HepG2 (cell line): ENCODE results near the gene PRKG1. TPM values are rescaled to one million over a fixed set of nuclear protein-coding genes. Genes with fewer than 3 reads are reported as not detected.

Experiments
- BORCS8-MEF2B ChIP-seq: sonication (generic); formaldehyde crosslinking; IDR thresholded peaks from 2 replicates; pipeline ENCODE4 v1.8.0; 2022; ENCODE audit warnings: mild to moderate bottlenecking, missing genetic modification reagents
- CTCF ChIP-seq: sonication (generic); formaldehyde crosslinking; IDR thresholded peaks from 2 replicates; pipeline ENCODE4 v1.5.0; 2020; ENCODE audit warnings: mild to moderate bottlenecking, missing genetic modification reagents, moderate library complexity
- DBP ChIP-seq: sonication (generic); formaldehyde crosslinking; IDR thresholded peaks from 2 replicates; pipeline ENCODE4 v1.4.0; 2020; ENCODE audit warnings: missing genetic modification reagents; ENCODE audit errors: not compliant biosample characterization
- HMG20B ChIP-seq: conservative IDR thresholded peaks from 2 replicates; pipeline ENCODE4 v1.6.1; 2016; ENCODE audit warnings: missing genetic modification reagents, missing compliant biosample characterization
- KLF12 ChIP-seq: sonication (generic); formaldehyde crosslinking; IDR thresholded peaks from 2 replicates; pipeline ENCODE4 v1.4.0; 2020; ENCODE audit warnings: missing genetic modification reagents, borderline replicate concordance
- LCORL ChIP-seq, 2 experiments: fragments of 450-650 bp in 1 of 2; sonication (generic) in 1 of 2; formaldehyde crosslinking in 1 of 2; IDR thresholded peaks; 2 replicates each; pipeline versions ENCODE4 v1.5.0 to v1.6.1; 2017 to 2020; ENCODE audit warnings: antibody characterized with exemption in 1 of 2, missing genetic modification reagents in 1 of 2
- MAZ ChIP-seq, 2 experiments: sonication (generic) in 1 of 2; formaldehyde crosslinking in 1 of 2; IDR thresholded peaks; 2 replicates each; pipeline versions ENCODE4 v1.5.0 to v1.6.1; 2012 to 2020; ENCODE audit warnings: low read depth in 2 of 2, mild to moderate bottlenecking in 2 of 2, borderline replicate concordance in 1 of 2, improper control_type of control experiment in 1 of 2, low read length in 1 of 2, missing genetic modification reagents in 1 of 2, moderate library complexity in 1 of 2
- MED8 ChIP-seq: sonication (generic); formaldehyde crosslinking; IDR thresholded peaks from 2 replicates; pipeline ENCODE4 v1.8.1; 2023; ENCODE audit warnings: mild to moderate bottlenecking, missing genetic modification reagents; ENCODE audit not compliant: insufficient replicate concordance
- POLR2AphosphoS2 ChIP-seq: IDR thresholded peaks from 2 replicates; pipeline ENCODE4 v1.6.1; 2011; ENCODE audit warnings: low read depth, low read length, improper control_type of control experiment
- SSRP1 ChIP-seq: IDR thresholded peaks from 2 replicates; pipeline ENCODE4 v1.6.1; 2016; ENCODE audit warnings: control low read depth
- ZC3H4 ChIP-seq: sonication (generic); formaldehyde crosslinking; IDR thresholded peaks from 2 replicates; pipeline ENCODE4 v1.4.0; 2020; ENCODE audit warnings: missing genetic modification reagents, borderline replicate concordance
- ZFP82 ChIP-seq: sonication (generic); formaldehyde crosslinking; IDR thresholded peaks from 2 replicates; pipeline ENCODE4 v1.5.1; 2020; ENCODE audit warnings: mild to moderate bottlenecking, missing genetic modification reagents, borderline replicate concordance
- ZIK1 ChIP-seq: sonication (generic); formaldehyde crosslinking; IDR thresholded peaks from 2 replicates; pipeline ENCODE4 v1.5.0; 2020; ENCODE audit warnings: mild to moderate bottlenecking, low read depth, missing genetic modification reagents, borderline replicate concordance
- ZNF558 ChIP-seq: sonication (generic); formaldehyde crosslinking; IDR thresholded peaks from 2 replicates; pipeline ENCODE4 v1.9.0; 2022; ENCODE audit warnings: mild to moderate bottlenecking, missing genetic modification reagents, borderline replicate concordance
- ZNF780A ChIP-seq: sonication (generic); formaldehyde crosslinking; IDR thresholded peaks from 2 replicates; pipeline ENCODE4 v1.8.0; 2022; ENCODE audit warnings: mild to moderate bottlenecking, missing genetic modification reagents, moderate library complexity
- polyA plus RNA-seq, 8 experiments: library from polyadenylated mRNA; depleted of rRNA in 3 of 8; stranded (reverse) in 7 of 8; unstranded in 1 of 8; fragments of >200 nt; fragmentation: Illumina TruSeq in 4 of 8; extraction: Trizol in 4 of 8; gene quantifications; 2 replicates each; pipeline versions ENCODE4 v1.2.1 to v1.2.3, GENCODE V29; 2011 to 2016; ENCODE audit warnings: low read depth in 4 of 8, missing spikeins in 1 of 8, mixed read lengths in 1 of 8; ENCODE audit not compliant: insufficient read depth in 1 of 8
- total RNA-seq, 5 experiments: library from RNA; depleted of rRNA; stranded (reverse); fragments of >200 nt; fragmentation: Illumina TruSeq; extraction: Trizol; gene quantifications; 2 replicates each; pipeline ENCODE4 v1.2.3, GENCODE V29; 2016; ENCODE audit warnings: low read depth in 1 of 5
- TF ChIP-seq, protein P1 (sequence below): sonication (generic); formaldehyde crosslinking; conservative IDR thresholded peaks from 2 replicates; pipeline ENCODE4 v1.8.0; 2022; ENCODE audit warnings: missing genetic modification reagents
- TF ChIP-seq, protein P2 (sequence below): sonication (generic); formaldehyde crosslinking; conservative IDR thresholded peaks from 2 replicates; pipeline ENCODE4 v1.4.0; 2020; ENCODE audit warnings: missing genetic modification reagents

Gene PRKG1
- total and polyA plus RNA-seq, 2 of the 13 experiments (the other 11 are each of a cell fraction or from before 2014, with no cell fraction given) = 0.01 TPM; not detected in 1

DNA sequence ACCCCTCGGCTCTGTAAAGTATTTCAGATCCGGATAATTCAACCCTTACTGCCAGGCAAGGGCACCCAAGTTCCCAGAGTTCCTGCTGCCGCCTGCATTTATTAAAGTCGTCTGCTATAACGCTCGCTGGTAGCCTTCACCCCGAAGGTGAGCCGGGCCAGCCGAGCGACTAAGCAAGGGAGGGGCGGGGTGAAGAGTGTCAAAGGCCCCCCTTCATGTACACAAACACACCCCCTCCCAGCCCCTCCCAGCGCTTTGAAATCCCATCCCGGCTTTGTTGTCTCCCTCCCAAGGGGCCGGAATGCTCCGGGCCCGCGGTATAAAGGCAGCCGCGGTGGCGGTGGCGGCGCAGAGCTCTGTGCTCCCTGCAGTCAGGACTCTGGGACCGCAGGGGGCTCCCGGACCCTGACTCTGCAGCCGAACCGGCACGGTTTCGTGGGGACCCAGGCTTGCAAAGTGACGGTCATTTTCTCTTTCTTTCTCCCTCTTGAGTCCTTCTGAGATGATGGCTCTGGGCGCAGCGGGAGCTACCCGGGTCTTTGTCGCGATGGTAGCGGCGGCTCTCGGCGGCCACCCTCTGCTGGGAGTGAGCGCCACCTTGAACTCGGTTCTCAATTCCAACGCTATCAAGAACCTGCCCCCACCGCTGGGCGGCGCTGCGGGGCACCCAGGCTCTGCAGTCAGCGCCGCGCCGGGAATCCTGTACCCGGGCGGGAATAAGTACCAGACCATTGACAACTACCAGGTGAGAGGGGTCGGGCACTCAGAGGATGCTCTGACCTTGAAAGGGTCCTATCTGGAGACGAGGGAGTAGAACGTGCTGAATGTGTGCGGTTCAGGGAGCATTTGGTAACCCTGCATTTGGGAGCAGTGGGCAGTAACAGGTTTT is 1239.9 kb downstream of the PRKG1 start, which contains the start of gene DKK1 (continued):
- no peak for TF ChIP-seq DBP (CRISPR knock-in tag)
- TF ChIP-seq CTCF (CRISPR knock-in tag) = peak; percentile 94
- TF ChIP-seq, protein P1, sequence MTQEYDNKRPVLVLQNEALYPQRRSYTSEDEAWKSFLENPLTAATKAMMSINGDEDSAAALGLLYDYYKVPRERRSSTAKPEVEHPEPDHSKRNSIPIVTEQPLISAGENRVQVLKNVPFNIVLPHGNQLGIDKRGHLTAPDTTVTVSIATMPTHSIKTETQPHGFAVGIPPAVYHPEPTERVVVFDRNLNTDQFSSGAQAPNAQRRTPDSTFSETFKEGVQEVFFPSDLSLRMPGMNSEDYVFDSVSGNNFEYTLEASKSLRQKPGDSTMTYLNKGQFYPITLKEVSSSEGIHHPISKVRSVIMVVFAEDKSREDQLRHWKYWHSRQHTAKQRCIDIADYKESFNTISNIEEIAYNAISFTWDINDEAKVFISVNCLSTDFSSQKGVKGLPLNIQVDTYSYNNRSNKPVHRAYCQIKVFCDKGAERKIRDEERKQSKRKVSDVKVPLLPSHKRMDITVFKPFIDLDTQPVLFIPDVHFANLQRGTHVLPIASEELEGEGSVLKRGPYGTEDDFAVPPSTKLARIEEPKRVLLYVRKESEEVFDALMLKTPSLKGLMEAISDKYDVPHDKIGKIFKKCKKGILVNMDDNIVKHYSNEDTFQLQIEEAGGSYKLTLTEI = no peak
- TF ChIP-seq ZNF558 (CRISPR knock-in tag) = no peak; the same call in 1 of the 2 replicates
- no peak for TF ChIP-seq ZC3H4 (CRISPR knock-in tag)
- TF ChIP-seq KLF12 = peak; percentile 13; the same call in 1 of the 2 replicates
- 0 out of 2 replicates have a peak, but pooled peaks have one; percentile 30 for TF ChIP-seq ZNF780A (CRISPR knock-in tag)
- no peak for TF ChIP-seq ZFP82 (CRISPR knock-in tag)
- TF ChIP-seq HMG20B (CRISPR knock-in tag) = no peak
- TF ChIP-seq LCORL (IDR thresholded peaks at IDR 0.05) = no peak
- 0 out of 2 replicates have a peak, but pooled peaks have one; percentile 61 for TF ChIP-seq LCORL (CRISPR knock-in tag; IDR thresholded peaks at IDR 0.05)
- TF ChIP-seq BORCS8-MEF2B (CRISPR knock-in tag) = peak; percentile 3; the same call in 1 of the 2 replicates
- no peak for TF ChIP-seq SSRP1 (CRISPR knock-in tag)
- peak; percentile 92 for TF ChIP-seq MED8 (CRISPR knock-in tag)
- TF ChIP-seq, protein P2, sequence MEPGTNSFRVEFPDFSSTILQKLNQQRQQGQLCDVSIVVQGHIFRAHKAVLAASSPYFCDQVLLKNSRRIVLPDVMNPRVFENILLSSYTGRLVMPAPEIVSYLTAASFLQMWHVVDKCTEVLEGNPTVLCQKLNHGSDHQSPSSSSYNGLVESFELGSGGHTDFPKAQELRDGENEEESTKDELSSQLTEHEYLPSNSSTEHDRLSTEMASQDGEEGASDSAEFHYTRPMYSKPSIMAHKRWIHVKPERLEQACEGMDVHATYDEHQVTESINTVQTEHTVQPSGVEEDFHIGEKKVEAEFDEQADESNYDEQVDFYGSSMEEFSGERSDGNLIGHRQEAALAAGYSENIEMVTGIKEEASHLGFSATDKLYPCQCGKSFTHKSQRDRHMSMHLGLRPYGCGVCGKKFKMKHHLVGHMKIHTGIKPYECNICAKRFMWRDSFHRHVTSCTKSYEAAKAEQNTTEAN (CRISPR knock-in tag) = 0 out of 2 replicates have a peak, but pooled peaks have one; percentile 43
- no peak for TF ChIP-seq POLR2AphosphoS2
- 0 out of 2 replicates have a peak, but pooled peaks have one; percentile 73 for TF ChIP-seq ZIK1
- peak; percentile 69; the same call in 1 of the 2 replicates for TF ChIP-seq MAZ (IDR thresholded peaks at IDR 0.05; ENCODE audit: borderline replicate concordance, low read depth, low read length)
- TF ChIP-seq MAZ (CRISPR knock-in tag; IDR thresholded peaks at IDR 0.05; ENCODE audit: low read depth) = peak; percentile 94
